HL-60 (cell line): ENCODE results near the gene MTIF3.

Experiments
- DNase-seq, 2 experiments: peaks; one replicate each; pipeline ENCODE4 v3.0.0-alpha.2; 2010 to 2020; ENCODE audit warnings: low read depth in 1 of 2, low spot score in 1 of 2
- H3K27ac ChIP-seq: fragments of 250-450 bp; sonication (Bioruptor Pico); replicated peaks from 2 replicates; pipeline ENCODE4 v1.5.1; 2020; ENCODE audit warnings: mild to moderate bottlenecking, moderate library complexity
- H3K27me3 ChIP-seq: fragments of 250-450 bp; sonication (Bioruptor Pico); 2 replicates; pipeline ENCODE4 v1.5.1; 2021; ENCODE audit warnings: mild to moderate bottlenecking, moderate library complexity; ENCODE audit not compliant: insufficient read depth, poor library complexity, severe bottlenecking
- H3K4me3 ChIP-seq: replicated peaks from 2 replicates; pipeline ENCODE4 v1.5.1; 2011; ENCODE audit warnings: mild to moderate bottlenecking, control low read depth, low read length; ENCODE audit not compliant: insufficient read depth
- GABPA ChIP-seq: IDR thresholded peaks from 2 replicates; pipeline ENCODE4 v1.6.1; 2012; ENCODE audit warnings: low read depth
- POLR2AphosphoS5 ChIP-seq: IDR thresholded peaks from 2 replicates; pipeline ENCODE4 v1.6.1; 2012; ENCODE audit warnings: low read depth
- SPI1 ChIP-seq: IDR thresholded peaks from 2 replicates; pipeline ENCODE4 v1.6.1; 2012; ENCODE audit warnings: low read depth, mild to moderate bottlenecking, borderline replicate concordance
- TF ChIP-seq, protein P1 (sequence below): IDR thresholded peaks from one replicate; pipeline ENCODE4 v1.5.1; 2011; ENCODE audit warnings: low read length, control low read depth, inconsistent platforms; ENCODE audit not compliant: insufficient read depth
- TF ChIP-seq, protein P2 (sequence below): IDR thresholded peaks from 2 replicates; pipeline ENCODE4 v1.6.1; 2012; ENCODE audit warnings: low read depth; ENCODE audit not compliant: insufficient replicate concordance

The MTIF3 gene

DNA sequence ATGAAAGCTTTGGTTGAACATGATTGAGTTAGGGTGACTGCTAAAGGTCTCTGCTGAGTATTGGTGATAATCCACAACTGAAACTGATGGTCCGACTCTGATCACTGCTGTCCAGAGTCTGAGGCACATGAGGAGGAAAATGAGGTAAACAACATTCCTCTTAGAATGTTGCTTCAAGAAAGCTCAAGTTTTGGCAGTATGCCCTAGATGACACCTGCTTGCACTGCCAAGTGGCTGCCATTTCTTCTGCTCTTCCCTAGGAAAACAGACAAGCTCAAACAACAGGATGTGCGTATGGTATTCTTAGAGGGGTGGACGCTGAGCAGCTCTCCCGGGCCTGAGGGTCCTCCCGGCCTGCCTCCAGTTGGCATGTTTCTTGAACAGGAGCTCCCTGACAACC lies 15.2 kb upstream of the MTIF3 start:
- no peak overlapping the region for H3K27ac ChIP-seq
- H3K27me3 ChIP-seq = no peaks in the 10 kb centered on the region
- TF ChIP-seq, protein P1, sequence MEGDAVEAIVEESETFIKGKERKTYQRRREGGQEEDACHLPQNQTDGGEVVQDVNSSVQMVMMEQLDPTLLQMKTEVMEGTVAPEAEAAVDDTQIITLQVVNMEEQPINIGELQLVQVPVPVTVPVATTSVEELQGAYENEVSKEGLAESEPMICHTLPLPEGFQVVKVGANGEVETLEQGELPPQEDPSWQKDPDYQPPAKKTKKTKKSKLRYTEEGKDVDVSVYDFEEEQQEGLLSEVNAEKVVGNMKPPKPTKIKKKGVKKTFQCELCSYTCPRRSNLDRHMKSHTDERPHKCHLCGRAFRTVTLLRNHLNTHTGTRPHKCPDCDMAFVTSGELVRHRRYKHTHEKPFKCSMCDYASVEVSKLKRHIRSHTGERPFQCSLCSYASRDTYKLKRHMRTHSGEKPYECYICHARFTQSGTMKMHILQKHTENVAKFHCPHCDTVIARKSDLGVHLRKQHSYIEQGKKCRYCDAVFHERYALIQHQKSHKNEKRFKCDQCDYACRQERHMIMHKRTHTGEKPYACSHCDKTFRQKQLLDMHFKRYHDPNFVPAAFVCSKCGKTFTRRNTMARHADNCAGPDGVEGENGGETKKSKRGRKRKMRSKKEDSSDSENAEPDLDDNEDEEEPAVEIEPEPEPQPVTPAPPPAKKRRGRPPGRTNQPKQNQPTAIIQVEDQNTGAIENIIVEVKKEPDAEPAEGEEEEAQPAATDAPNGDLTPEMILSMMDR = no peak
- TF ChIP-seq, protein P2, sequence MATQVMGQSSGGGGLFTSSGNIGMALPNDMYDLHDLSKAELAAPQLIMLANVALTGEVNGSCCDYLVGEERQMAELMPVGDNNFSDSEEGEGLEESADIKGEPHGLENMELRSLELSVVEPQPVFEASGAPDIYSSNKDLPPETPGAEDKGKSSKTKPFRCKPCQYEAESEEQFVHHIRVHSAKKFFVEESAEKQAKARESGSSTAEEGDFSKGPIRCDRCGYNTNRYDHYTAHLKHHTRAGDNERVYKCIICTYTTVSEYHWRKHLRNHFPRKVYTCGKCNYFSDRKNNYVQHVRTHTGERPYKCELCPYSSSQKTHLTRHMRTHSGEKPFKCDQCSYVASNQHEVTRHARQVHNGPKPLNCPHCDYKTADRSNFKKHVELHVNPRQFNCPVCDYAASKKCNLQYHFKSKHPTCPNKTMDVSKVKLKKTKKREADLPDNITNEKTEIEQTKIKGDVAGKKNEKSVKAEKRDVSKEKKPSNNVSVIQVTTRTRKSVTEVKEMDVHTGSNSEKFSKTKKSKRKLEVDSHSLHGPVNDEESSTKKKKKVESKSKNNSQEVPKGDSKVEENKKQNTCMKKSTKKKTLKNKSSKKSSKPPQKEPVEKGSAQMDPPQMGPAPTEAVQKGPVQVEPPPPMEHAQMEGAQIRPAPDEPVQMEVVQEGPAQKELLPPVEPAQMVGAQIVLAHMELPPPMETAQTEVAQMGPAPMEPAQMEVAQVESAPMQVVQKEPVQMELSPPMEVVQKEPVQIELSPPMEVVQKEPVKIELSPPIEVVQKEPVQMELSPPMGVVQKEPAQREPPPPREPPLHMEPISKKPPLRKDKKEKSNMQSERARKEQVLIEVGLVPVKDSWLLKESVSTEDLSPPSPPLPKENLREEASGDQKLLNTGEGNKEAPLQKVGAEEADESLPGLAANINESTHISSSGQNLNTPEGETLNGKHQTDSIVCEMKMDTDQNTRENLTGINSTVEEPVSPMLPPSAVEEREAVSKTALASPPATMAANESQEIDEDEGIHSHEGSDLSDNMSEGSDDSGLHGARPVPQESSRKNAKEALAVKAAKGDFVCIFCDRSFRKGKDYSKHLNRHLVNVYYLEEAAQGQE = no peak
- TF ChIP-seq SPI1 = no peak
- DNase-seq = no peak
- H3K4me3 ChIP-seq = no peak overlapping the region

GRCh38 chr13:27463500-27463899 lies 13.1 kb upstream of the MTIF3 start:
- H3K4me3 ChIP-seq = no peak overlapping the region
- TF ChIP-seq SPI1 = no peak
- no peak for TF ChIP-seq POLR2AphosphoS5
- TF ChIP-seq, protein P2 = no peak
- TF ChIP-seq GABPA = no peak
- TF ChIP-seq, protein P1 = no peak
- no peak for DNase-seq
- no peaks in the 10 kb centered on the region for H3K27me3 ChIP-seq
- no peak overlapping the region for H3K27ac ChIP-seq

DNA sequence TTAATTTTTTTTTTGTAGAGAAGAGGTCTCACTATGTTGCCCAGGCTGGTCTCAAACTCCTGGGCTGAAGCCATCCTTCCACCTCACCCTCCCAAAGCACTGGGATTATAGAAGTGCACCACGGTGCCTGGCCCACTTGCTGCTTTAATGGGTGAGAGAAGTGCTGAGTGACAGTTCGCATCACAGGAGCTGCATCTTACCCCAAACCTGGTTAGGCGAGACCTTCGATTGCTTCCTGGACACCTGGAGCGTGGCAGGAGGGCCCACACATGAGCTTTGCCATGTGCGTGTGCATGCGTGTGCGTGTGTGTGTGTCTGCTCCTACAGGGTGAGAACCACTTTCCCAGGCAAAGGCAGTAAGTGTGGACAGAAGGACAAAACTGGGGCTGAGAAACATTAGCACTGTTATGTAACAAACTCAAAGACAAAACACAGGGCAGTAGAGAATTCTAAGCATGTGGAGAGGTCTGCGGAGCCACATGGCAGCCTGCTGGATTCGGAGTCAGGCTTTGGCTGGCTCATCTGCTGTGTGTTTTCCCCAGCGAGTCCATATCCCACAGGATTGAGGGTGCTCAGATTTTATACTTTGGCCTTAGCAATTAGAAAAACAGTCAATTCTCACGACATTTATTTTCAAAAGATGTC lies 11.7 kb upstream of the MTIF3 start:
- Histone ChIP-seq H3K4me3 (no peak overlapping the region), H3K27me3 (no peaks in the 10 kb centered on the region), H3K27ac (no peak overlapping the region)
- DNase-seq = no peak
- TF ChIP-seq SPI1 (no peak), GABPA (no peak), POLR2AphosphoS5 (no peak)
- TF ChIP-seq, protein P1 = no peak
- TF ChIP-seq, protein P2 = no peak
